ENCODE measurements around the gene NID1.

The NID1 gene, protein sequence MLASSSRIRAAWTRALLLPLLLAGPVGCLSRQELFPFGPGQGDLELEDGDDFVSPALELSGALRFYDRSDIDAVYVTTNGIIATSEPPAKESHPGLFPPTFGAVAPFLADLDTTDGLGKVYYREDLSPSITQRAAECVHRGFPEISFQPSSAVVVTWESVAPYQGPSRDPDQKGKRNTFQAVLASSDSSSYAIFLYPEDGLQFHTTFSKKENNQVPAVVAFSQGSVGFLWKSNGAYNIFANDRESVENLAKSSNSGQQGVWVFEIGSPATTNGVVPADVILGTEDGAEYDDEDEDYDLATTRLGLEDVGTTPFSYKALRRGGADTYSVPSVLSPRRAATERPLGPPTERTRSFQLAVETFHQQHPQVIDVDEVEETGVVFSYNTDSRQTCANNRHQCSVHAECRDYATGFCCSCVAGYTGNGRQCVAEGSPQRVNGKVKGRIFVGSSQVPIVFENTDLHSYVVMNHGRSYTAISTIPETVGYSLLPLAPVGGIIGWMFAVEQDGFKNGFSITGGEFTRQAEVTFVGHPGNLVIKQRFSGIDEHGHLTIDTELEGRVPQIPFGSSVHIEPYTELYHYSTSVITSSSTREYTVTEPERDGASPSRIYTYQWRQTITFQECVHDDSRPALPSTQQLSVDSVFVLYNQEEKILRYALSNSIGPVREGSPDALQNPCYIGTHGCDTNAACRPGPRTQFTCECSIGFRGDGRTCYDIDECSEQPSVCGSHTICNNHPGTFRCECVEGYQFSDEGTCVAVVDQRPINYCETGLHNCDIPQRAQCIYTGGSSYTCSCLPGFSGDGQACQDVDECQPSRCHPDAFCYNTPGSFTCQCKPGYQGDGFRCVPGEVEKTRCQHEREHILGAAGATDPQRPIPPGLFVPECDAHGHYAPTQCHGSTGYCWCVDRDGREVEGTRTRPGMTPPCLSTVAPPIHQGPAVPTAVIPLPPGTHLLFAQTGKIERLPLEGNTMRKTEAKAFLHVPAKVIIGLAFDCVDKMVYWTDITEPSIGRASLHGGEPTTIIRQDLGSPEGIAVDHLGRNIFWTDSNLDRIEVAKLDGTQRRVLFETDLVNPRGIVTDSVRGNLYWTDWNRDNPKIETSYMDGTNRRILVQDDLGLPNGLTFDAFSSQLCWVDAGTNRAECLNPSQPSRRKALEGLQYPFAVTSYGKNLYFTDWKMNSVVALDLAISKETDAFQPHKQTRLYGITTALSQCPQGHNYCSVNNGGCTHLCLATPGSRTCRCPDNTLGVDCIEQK

GRCh38 chr1:236064674-236065508 is at the start of gene NID1:
NID1 (minus strand) TSS chr1:236065090; CDS start chr1:236065079, 11 bp downstream.
- peak; percentile 69 for DNase-seq

DNA sequence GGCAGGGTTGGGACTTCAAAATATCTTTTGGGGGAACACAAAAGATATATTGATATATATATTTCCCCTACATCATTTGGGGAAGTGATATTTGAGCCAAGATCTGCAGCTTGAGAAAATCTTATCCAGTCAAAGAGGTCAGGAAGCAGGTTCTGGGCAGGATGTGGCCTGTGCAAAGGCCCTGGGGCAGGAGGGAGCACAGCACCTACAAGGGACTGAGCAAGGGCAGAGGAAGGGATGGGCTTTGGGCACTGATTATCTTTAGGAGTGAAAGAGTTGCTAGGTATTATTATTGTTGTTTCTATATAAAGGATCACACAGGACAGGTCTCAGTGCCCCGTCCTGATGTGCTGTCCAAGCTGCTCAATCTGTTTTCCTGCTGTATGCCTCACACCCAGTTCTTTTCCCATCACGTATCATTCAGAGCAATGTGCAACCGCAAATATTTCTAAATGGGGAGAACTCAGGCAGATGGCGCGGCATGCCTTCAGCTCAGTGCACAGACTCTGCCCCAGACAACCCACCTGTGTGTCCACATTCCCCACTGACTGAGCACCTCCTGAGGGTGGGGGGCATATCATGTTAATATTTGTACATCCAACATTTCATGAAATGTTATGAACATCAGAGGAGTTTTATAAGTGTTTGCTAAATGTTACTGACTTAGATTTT is 49.3 kb upstream of the NID1 start:
- no peak for DNase-seq

DNA sequence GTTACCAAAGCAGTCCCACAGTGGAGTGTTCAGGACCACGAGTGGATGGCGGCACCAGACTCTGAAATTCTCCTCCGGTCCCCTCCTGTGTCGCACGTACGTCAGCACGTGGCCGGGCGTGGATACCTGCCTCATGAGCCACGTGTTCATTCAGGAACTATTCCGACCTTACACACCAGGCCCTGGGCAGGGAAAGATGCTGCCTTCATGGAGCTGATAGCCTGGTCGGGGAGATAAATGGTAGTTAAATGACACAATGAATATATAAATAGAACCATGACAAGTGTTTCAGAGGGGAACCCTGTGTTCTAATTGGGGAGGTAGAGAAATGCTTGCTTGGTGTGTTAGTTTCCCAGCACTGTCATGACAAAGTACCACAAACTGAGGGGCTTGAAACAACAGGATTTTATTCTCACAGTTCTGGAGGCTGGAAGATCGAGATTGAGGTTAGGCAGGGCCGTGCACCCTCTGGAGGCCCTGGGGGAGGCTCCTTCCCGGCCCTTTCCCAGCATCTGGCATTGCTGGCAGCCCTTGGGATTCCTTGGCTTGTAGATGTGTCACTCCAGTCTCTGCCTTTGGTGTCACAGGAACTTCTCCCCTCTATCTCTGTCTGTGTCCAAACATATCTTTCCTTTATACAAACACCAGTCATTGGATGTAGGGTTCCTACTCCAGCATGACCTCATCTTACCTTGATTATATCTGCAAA is 48.6 kb upstream of the NID1 start:
- DNase-seq, result no peak

DNA sequence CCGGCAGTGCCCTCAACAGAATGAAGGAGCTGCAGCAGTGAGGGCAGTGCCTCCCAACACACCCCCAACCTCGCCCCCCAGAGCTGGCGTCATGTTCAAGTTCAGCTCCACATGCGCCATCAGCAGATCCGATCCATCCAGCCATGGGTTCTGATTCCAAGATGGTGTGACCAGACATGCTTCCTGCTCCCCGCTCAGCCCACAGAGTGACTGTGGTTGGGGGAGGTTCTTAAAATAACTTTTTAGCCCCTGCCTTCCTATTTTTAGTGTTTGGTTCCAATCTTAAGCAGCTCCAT is 47.4 kb upstream of the NID1 start:
- DNase-seq, result no peak

DNA sequence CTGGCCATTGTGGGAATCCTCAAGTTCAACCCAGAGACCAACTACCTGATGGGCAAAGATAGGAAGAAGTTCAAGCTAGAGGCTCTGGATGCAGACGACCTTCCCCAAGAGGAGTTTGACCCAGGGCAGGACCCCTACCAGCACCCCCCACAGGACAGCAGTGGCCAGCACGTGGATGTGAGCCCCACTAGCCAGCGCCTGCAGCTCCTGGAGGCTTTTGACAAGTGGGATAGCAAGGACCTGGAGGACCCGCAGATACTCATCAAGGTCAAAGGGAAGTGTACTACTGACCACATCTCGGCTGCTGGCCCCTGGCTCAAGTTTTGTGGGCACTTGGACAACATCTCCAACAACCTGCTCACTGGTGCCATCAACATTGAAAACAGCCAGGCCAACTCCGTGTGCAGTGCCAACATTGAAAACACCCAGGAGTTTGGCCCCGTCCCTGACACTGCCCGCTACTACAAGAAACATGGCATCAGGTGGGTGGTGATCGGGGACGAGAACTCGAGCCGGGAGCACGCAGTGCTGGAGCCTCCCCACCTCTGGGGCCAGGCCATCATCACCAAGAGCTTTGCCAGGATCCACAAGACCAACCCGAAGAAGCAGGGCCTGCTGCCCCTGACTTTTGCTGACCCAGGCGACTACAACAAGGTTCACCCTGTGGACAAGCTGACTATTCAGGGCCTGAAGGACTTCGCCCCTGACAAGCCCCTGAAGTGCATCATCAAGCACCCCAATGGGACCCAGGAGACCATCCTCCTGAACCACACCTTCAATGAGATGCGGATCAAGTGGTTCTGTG is 46.8 kb upstream of the NID1 start:
- DNase-seq, result no peak

DNA sequence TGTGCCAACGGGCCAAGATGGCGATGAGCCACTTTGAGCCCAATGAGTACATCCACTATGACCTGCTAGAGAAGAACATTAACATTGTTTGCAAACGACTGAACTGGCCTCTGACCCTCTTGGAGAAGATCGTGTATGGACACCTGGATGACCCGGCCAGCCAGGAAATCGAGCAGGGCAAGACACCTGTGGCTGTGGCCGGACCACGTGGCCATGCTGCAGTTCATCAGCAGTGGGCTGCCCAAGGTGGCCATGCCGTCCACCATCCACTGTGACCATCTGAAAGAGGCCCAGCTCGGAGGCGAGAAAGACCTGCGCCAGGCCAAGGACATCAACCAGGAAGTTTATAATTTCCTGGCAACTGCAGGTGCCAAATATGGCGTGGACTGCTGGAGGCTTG is 45.2 kb upstream of the NID1 start:
- no peak for DNase-seq

DNA sequence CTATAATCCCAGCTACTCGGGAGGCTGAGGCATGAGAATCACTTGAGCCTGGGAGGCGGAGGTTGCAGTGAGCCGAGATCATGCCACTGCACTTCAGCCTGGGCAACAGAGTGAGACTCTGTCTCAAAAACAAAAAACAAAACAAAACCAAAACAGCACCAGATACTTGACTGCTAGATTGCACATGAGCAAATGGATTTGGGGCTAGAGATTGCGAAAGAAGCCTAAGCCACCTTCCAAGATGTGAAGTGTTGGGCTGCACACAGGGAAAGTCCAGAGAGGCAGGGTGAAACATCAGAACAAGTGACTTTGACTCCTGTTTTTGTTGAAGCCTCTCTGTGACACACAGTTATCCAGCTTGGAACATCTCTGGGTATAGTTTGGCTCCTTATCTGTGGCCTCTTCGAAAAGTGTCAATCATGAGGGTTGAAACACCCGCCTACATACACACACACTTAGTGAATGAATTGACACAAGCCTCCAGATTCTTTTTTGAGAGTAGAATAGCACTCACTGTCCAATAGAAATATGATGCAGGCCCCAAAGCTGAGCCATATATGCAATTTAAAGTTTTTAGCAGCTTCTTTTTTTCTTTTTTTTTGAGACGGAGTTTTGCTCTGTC is 43.2 kb upstream of the NID1 start:
- DNase-seq, result no peak

- no peak for DNase-seq
Measured at GRCh38 chr1:236107121-236107907, 42.4 kb upstream of the NID1 start.

DNA sequence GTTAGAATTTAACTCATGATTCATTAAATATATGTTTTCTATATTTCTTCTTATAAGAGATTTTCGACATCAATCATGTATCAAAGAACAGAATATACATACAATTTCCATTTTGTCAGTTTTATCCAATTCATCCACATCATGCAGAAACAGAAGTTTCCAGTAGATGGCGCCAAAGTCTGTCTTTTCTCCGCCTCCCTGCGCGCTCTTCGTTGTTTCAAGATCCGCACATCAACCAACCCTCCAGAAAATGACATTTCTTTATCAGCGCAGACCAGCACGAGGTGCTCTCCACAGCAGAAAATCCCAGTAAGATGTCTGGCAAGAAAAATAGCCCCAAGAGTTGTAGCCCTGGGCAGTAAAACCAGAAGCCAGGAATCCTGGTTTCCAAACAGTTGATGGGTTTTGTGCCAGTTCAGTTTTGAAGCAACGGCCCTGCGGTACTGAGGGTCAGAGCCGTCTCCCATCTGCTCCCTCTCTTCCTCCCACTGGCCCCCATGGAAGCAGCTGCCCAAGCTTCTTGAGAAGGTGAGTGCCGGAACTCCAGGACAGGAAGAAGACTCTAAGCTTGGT is 38.8 kb upstream of the NID1 start:
- DNase-seq, result peak; percentile 78

DNA sequence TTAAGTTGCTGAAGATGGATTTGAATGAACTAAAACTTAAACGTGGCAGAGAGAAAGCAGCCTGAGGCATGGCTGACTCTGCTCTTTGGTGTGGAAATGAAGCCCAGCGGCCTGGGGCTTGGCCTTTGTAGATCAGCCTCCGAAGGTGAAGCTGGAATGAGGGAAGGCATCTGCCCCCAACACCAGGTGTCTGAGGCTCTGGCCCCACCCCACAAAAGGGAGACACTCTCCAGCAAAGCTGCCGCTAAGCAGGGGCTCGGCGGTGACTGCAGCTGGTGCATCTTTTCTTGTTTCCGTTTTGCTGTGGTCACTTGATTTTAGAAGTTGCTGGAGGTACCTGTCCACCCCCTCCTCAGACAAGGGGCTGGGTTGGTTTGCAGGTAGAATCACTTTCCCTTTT is 38.2 kb upstream of the NID1 start:
- DNase-seq, result no peak

- no peak for DNase-seq
Measured at GRCh38 chr1:236102611-236103010, 37.7 kb upstream of the NID1 start.

GRCh38 chr1:236101233-236102200 is 36.6 kb upstream of the NID1 start:
- DNase-seq, result no peak

DNA sequence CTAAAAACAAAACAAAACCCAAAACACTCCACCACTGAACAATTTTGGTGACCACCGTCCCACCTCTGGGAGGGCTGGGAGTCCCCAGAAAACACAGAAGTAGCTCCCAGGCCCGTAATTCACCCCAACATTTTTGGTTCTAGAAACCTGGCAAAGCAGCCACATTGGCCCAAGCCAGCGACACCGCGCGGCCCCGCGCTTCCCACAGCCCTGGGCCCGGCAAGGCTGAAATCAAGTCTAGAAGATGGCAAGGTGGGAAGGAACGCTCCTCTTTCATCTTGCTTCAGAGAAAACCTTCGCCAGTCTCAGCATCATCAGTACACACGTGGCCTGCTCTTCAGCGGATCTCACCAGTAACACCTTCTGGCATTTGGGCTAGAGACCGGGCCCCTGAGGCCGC is 35.9 kb upstream of the NID1 start:
- no peak for DNase-seq

- no peak for DNase-seq
Measured at GRCh38 chr1:236099355-236099974, 34.6 kb upstream of the NID1 start.

- DNase-seq, result no peak
Measured at GRCh38 chr1:236098267-236098666, 33.4 kb upstream of the NID1 start.

DNA sequence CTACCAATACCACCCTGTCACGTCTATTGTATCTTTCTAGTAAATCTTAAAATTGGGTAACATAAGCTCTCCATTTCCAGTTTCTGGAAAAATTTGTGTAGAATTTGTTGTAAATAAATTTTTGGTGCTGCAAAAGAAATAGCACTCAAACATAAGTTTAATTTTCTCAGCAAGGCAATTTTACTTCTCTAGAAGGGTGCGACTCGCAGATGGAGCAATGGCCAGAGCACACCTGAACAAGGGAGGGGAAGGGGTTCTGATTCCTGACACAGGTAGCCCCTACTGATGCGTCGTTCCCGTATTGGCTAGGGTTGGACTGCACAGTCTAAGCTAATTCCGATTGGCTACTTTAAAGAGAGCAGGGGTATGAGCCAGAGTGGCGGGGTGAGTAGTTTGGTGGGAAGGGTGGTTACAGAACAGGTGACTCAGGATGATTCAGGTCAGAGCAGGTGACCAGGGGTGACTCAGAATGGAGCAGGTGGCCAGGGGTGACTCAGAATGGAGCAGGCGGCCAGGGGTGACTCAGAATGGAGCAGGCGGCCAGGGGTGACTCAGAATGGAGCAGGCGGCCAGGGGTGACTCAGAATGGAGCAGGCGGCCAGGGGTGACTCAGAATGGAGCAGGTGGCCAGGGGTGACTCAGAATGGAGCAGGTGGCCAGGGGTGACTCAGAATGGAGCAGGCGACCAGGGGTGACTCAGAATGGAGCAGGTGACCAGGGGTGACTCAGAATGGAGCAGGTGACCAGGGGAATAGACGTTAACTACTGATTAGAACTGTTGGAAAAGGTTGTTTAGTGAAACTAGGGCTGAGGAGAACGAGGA is 32.0 kb upstream of the NID1 start:
- DNase-seq, result peak; percentile 91

Measured in activated CD8-positive, alpha-beta memory T cell treated with anti-CD3 and anti-CD28 coated beads for 24 hours (primary cell).